Bronchial epithelial cell (primary cell): Measurements from ENCODE around the gene AOAH. TPM values are rescaled to one million over a fixed set of nuclear protein-coding genes. Genes with fewer than 3 reads are reported as not detected.
A peak's percentile ranks its signal among the peaks of the same experiment; 100 is the strongest.

ENCODE experiments used
- DNase-seq: peaks from one replicate; pipeline ENCODE4 v3.0.0-alpha.2; 2010; ENCODE audit warnings: low read depth
- FAIRE-seq: peaks from 2 replicates; lab custom pipeline; 2011; peaks lifted over from hg19 to GRCh38; lab: Jason Lieb, UNC
- H3K27me3 ChIP-seq: 2 replicates; pipeline ENCODE4 v1.5.1; 2011; ENCODE audit warnings: low read length; ENCODE audit not compliant: control insufficient read depth, insufficient read depth
- H3K36me3 ChIP-seq: 2 replicates; pipeline ENCODE4 v1.5.1; 2011; ENCODE audit warnings: low read length; ENCODE audit not compliant: control insufficient read depth, insufficient read depth
- H3K4me3 ChIP-seq: 2 replicates; pipeline ENCODE4 v1.5.1; 2011; ENCODE audit warnings: mild to moderate bottlenecking, low read depth, low read length, control low read depth
- CTCF ChIP-seq: IDR thresholded peaks from 2 replicates; pipeline ENCODE4 v1.5.1; 2011; ENCODE audit warnings: mild to moderate bottlenecking, moderate library complexity, low read length, control low read depth, inconsistent platforms; ENCODE audit not compliant: insufficient read depth, severe bottlenecking
- total RNA-seq: library from RNA; depleted of rRNA; stranded (reverse); fragments of >200 nt; gene quantifications from 2 replicates; pipeline ENCODE4 v1.2.1, GENCODE V29; 2014

AOAH gene
- total RNA-seq, 1 donor from 2014 or later, result not detected

GRCh38 chr7:36597090-36597773, 127.1 kb downstream of the AOAH start:
- no peaks in the 10 kb centered on the region for H3K27me3 ChIP-seq
- TF ChIP-seq CTCF, result no peak
- H3K36me3 ChIP-seq, result no peaks in the 10 kb centered on the region
- peak; percentile 73 for DNase-seq
- no peak overlapping the region for H3K4me3 ChIP-seq
- no peak for FAIRE-seq

- FAIRE-seq, result peak; percentile 77
- H3K27me3 ChIP-seq, result peaks cover 3% of the 10 kb centered on the region
- no peak for DNase-seq
- no peaks in the 10 kb centered on the region for H3K36me3 ChIP-seq
- no peak overlapping the region for H3K4me3 ChIP-seq
- no peak for TF ChIP-seq CTCF
Observed at GRCh38 chr7:36594445-36594844, 129.8 kb downstream of the AOAH start.

- DNase-seq, result no peak
- Histone ChIP-seq H3K36me3 (no peaks in the 10 kb centered on the region), H3K27me3 (peaks cover 3% of the 10 kb centered on the region), H3K4me3 (no peak overlapping the region)
- no peak for TF ChIP-seq CTCF
- FAIRE-seq, result no peak
Observed at GRCh38 chr7:36591636-36592035, 132.7 kb downstream of the AOAH start.

GRCh38 chr7:36589391-36589790, 134.9 kb downstream of the AOAH start:
- TF ChIP-seq CTCF, result no peak
- no peak for DNase-seq
- H3K27me3 ChIP-seq, result peaks cover 3% of the 10 kb centered on the region

GRCh38 chr7:36583318-36583717, 141.0 kb downstream of the AOAH start:
- Histone ChIP-seq H3K4me3 (no peak overlapping the region), H3K36me3 (no peaks in the 10 kb centered on the region), H3K27me3 (no peaks in the 10 kb centered on the region)
- TF ChIP-seq CTCF, result no peak
- FAIRE-seq, result peak; percentile 95
- peak; percentile 59 for DNase-seq

More at GRCh38 chr7:36589391-36589790, 134.9 kb downstream of the AOAH start:
- FAIRE-seq, result no peak
- H3K36me3 ChIP-seq, result no peaks in the 10 kb centered on the region
- H3K4me3 ChIP-seq, result no peak overlapping the region

- Histone ChIP-seq H3K4me3 (no peak overlapping the region), H3K36me3 (no peaks in the 10 kb centered on the region), H3K27me3 (no peaks in the 10 kb centered on the region)
- FAIRE-seq (no peak), DNase-seq (no peak)
- no peak for TF ChIP-seq CTCF
Observed at GRCh38 chr7:36575832-36576231, 148.5 kb downstream of the AOAH start.
